Measurements from ENCODE around the gene SLC9A8. TPM values are rescaled to one million over a fixed set of nuclear protein-coding genes. Genes with fewer than 3 reads are reported as not detected.

The SLC9A8 gene
- total RNA-seq, 1 experiment from 2014 or later = 6.5 TPM

GRCh38 chr20:49762940-49763766 lies 49.5 kb upstream of the SLC9A8 start (continued):
- TF ChIP-seq ZNF263 (CRISPR knock-in tag; IDR thresholded peaks at IDR 0.05; ENCODE audit: low read depth) (no peak), CREB1 (CRISPR knock-in tag; IDR thresholded peaks at IDR 0.05) (no peak), ZNF138 (CRISPR knock-in tag; conservative IDR thresholded peaks at IDR 0.05) (no peak), TEAD4 (CRISPR knock-in tag; IDR thresholded peaks at IDR 0.05) (no peak), JAZF1 (CRISPR knock-in tag; IDR thresholded peaks at IDR 0.05) (no peak), RORB (CRISPR knock-in tag; IDR thresholded peaks at IDR 0.05) (no peak), NFYB (CRISPR knock-in tag; conservative IDR thresholded peaks at IDR 0.05; ENCODE audit: low read depth) (no peak)
- TF ChIP-seq, protein P1, sequence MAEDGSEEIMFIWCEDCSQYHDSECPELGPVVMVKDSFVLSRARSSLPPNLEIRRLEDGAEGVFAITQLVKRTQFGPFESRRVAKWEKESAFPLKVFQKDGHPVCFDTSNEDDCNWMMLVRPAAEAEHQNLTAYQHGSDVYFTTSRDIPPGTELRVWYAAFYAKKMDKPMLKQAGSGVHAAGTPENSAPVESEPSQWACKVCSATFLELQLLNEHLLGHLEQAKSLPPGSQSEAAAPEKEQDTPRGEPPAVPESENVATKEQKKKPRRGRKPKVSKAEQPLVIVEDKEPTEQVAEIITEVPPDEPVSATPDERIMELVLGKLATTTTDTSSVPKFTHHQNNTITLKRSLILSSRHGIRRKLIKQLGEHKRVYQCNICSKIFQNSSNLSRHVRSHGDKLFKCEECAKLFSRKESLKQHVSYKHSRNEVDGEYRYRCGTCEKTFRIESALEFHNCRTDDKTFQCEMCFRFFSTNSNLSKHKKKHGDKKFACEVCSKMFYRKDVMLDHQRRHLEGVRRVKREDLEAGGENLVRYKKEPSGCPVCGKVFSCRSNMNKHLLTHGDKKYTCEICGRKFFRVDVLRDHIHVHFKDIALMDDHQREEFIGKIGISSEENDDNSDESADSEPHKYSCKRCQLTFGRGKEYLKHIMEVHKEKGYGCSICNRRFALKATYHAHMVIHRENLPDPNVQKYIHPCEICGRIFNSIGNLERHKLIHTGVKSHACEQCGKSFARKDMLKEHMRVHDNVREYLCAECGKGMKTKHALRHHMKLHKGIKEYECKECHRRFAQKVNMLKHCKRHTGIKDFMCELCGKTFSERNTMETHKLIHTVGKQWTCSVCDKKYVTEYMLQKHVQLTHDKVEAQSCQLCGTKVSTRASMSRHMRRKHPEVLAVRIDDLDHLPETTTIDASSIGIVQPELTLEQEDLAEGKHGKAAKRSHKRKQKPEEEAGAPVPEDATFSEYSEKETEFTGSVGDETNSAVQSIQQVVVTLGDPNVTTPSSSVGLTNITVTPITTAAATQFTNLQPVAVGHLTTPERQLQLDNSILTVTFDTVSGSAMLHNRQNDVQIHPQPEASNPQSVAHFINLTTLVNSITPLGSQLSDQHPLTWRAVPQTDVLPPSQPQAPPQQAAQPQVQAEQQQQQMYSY (CRISPR knock-in tag; IDR thresholded peaks at IDR 0.05) = no peak
- TF ChIP-seq, protein P2, sequence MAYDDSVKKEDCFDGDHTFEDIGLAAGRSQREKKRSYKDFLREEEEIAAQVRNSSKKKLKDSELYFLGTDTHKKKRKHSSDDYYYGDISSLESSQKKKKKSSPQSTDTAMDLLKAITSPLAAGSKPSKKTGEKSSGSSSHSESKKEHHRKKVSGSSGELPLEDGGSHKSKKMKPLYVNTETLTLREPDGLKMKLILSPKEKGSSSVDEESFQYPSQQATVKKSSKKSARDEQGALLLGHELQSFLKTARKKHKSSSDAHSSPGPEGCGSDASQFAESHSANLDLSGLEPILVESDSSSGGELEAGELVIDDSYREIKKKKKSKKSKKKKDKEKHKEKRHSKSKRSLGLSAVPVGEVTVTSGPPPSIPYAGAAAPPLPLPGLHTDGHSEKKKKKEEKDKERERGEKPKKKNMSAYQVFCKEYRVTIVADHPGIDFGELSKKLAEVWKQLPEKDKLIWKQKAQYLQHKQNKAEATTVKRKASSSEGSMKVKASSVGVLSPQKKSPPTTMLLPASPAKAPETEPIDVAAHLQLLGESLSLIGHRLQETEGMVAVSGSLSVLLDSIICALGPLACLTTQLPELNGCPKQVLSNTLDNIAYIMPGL (CRISPR knock-in tag; IDR thresholded peaks at IDR 0.05) = no peak

- peaks cover 60% of the 10 kb centered on the region for H3K4me1 Mint-ChIP-seq
- peaks cover 14% of the 10 kb centered on the region for H3K36me3 Mint-ChIP-seq
- ATAC-seq (no peak), DNase-seq (ENCODE audit: low spot score) (no peak)
- ChIA-PET CTCF (no interaction called here), POLR2A (no interaction called here)
- H3K27me3 Mint-ChIP-seq (ENCODE audit: low read depth) = peaks cover 7% of the 10 kb centered on the region
- no peak overlapping the region for H3K4me3 Mint-ChIP-seq
- H3K27ac Mint-ChIP-seq = no peak overlapping the region
- H3K9me3 Mint-ChIP-seq = peaks cover 15% of the 10 kb centered on the region
- TF ChIP-seq CTCF (IDR thresholded peaks at IDR 0.05) (no peak), SMAD4 (CRISPR knock-in tag; IDR thresholded peaks at IDR 0.05) (no peak), USF2 (CRISPR knock-in tag; IDR thresholded peaks at IDR 0.05) (no peak), ZBTB21 (CRISPR knock-in tag; IDR thresholded peaks at IDR 0.05; ENCODE audit: borderline replicate concordance) (no peak), SOX15 (CRISPR knock-in tag; IDR thresholded peaks at IDR 0.05) (no peak), NFATC4 (CRISPR knock-in tag; IDR thresholded peaks at IDR 0.05) (no peak), ATF6 (CRISPR knock-in tag; IDR thresholded peaks at IDR 0.05) (no peak), MXD4 (CRISPR knock-in tag; IDR thresholded peaks at IDR 0.05; ENCODE audit: borderline replicate concordance) (no peak), EMX1 (CRISPR knock-in tag; IDR thresholded peaks at IDR 0.05) (no peak), IRF2 (CRISPR knock-in tag; IDR thresholded peaks at IDR 0.05; ENCODE audit: borderline replicate concordance, low read depth) (no peak), ZNF512 (CRISPR knock-in tag; IDR thresholded peaks at IDR 0.05; ENCODE audit: borderline replicate concordance) (no peak), GABPB1 (CRISPR knock-in tag; IDR thresholded peaks at IDR 0.05) (no peak), CDX4 (CRISPR knock-in tag; IDR thresholded peaks at IDR 0.05; ENCODE audit: borderline replicate concordance) (no peak), NR2C2 (CRISPR knock-in tag; IDR thresholded peaks at IDR 0.05) (no peak), ETV6 (CRISPR knock-in tag; IDR thresholded peaks at IDR 0.05) (no peak), CBFB (CRISPR knock-in tag; IDR thresholded peaks at IDR 0.05; ENCODE audit: low read depth) (no peak), GTF2I (CRISPR knock-in tag; conservative IDR thresholded peaks at IDR 0.05) (no peak)
Measured at GRCh38 chr20:49765413-49765736, 47.3 kb upstream of the SLC9A8 start.
